Endothelial cell of umbilical vein (primary cell): ENCODE results near the gene PMAIP1. TPM values are rescaled to one million over a fixed set of nuclear protein-coding genes. Genes with fewer than 3 reads are reported as not detected.

ENCODE experiments used
- BruUV-seq: library from RNA; stranded (reverse); fragments of 400-500 nt; replicated peaks from 2 replicates; lab custom pipeline; 2021; lab: Mats Ljungman, UMichigan
- CTCF ChIA-PET: fragments of 300-600, 350-600 bp; sonication (Branson Sonifier 250); formaldehyde crosslinking; loops from one replicate; lab custom pipeline; 2021; ENCODE audit warnings: antibody characterized with exemption, inconsistent platforms; lab: Charles Lee
- POLR2A ChIA-PET: fragments of 300-600, 350-600 bp; sonication (Branson Sonifier 250); formaldehyde crosslinking; loops from one replicate; lab custom pipeline; 2021; ENCODE audit warnings: antibody characterized with exemption, inconsistent platforms; lab: Charles Lee
- DNase-seq: peaks from one replicate; pipeline ENCODE4 v3.0.0-alpha.2; 2011; ENCODE audit warnings: low read depth, low spot score
- FAIRE-seq: peaks from 2 replicates; lab custom pipeline; 2011; peaks lifted over from hg19 to GRCh38; lab: Jason Lieb, UNC
- H2AFZ ChIP-seq: 2 replicates; pipeline ENCODE4 v1.6.0; 2012; ENCODE audit warnings: low read depth, low read length, control low read depth, inconsistent platforms
- H3K27ac ChIP-seq: 2 replicates; pipeline ENCODE4 v1.5.1; 2011; ENCODE audit warnings: low read depth, mild to moderate bottlenecking, control low read depth, low read length, moderate library complexity; ENCODE audit not compliant: insufficient read depth
- H3K27me3 ChIP-seq, 2 experiments: 2 replicates each; pipeline versions ENCODE4 v1.6.0 to v1.6.1; 2011; ENCODE audit warnings: low read length in 2 of 2, mixed read lengths in 1 of 2; ENCODE audit not compliant: control insufficient read depth in 2 of 2, insufficient read depth in 2 of 2
- H3K36me3 ChIP-seq, 2 experiments: 2 replicates in 1 of 2; 3 replicates in 1 of 2; pipeline ENCODE4 v1.5.1; 2011; ENCODE audit warnings: low read length in 2 of 2, mild to moderate bottlenecking in 1 of 2, moderate library complexity in 1 of 2; ENCODE audit not compliant: control insufficient read depth in 2 of 2, insufficient read depth in 2 of 2; ENCODE audit errors: extremely low read depth in 1 of 2
- H3K4me1 ChIP-seq: 3 replicates; pipeline ENCODE4 v1.5.1; 2011; ENCODE audit warnings: mild to moderate bottlenecking, low read length; ENCODE audit not compliant: control insufficient read depth, insufficient read depth; ENCODE audit errors: extremely low read depth
- H3K4me2 ChIP-seq: 2 replicates; pipeline ENCODE4 v1.6.1; 2011; ENCODE audit warnings: low read length, control low read depth, mixed read lengths; ENCODE audit not compliant: insufficient read depth
- H3K4me3 ChIP-seq, 3 experiments: fragments of 200-600 bp in 1 of 3; sonication (generic), shearing (Covaris generic) in 1 of 3; replicated peaks in 1 of 3; 2 replicates each; pipeline ENCODE4 v1.5.1; 2011 to 2016; ENCODE audit warnings: control low read depth in 3 of 3, low read length in 3 of 3, mild to moderate bottlenecking in 2 of 3, inconsistent platforms in 1 of 3, low read depth in 1 of 3, moderate library complexity in 1 of 3; ENCODE audit not compliant: insufficient read depth in 1 of 3
- H3K79me2 ChIP-seq: 2 replicates; pipeline ENCODE4 v1.6.0; 2012; ENCODE audit warnings: low read length, inconsistent platforms; ENCODE audit not compliant: control insufficient read depth, insufficient read depth
- H3K9ac ChIP-seq: replicated peaks from 2 replicates; pipeline ENCODE3; 2011; ENCODE audit warnings: low read length, control low read depth; ENCODE audit not compliant: insufficient read depth; ENCODE audit errors: extremely low read depth
- H3K9me1 ChIP-seq: replicated peaks from 3 replicates; pipeline ENCODE4 v1.6.0; 2011; ENCODE audit warnings: mild to moderate bottlenecking, low read length; ENCODE audit not compliant: control insufficient read depth, insufficient read depth; ENCODE audit errors: extremely low read depth
- H3K9me3 ChIP-seq: replicated peaks from 2 replicates; pipeline ENCODE4 v1.5.1; 2012; ENCODE audit warnings: low read length, inconsistent platforms; ENCODE audit not compliant: control insufficient read depth, insufficient read depth
- H4K20me1 ChIP-seq: replicated peaks from 2 replicates; pipeline ENCODE3; 2011; ENCODE audit warnings: mild to moderate bottlenecking, low read length; ENCODE audit not compliant: control insufficient read depth, insufficient read depth; ENCODE audit errors: extremely low read depth
- EZH2 ChIP-seq: IDR thresholded peaks from 2 replicates; pipeline ENCODE4 v1.6.1; 2012; ENCODE audit warnings: borderline replicate concordance, low read depth, mild to moderate bottlenecking, moderate library complexity, low read length, inconsistent platforms; ENCODE audit not compliant: severe bottlenecking
- FOS ChIP-seq: IDR thresholded peaks from 2 replicates; pipeline ENCODE4 v1.6.1; 2011; ENCODE audit warnings: mild to moderate bottlenecking, low read length, moderate library complexity, borderline replicate concordance; ENCODE audit not compliant: insufficient read depth
- GATA2 ChIP-seq: IDR thresholded peaks from 2 replicates; pipeline ENCODE4 v1.7.0; 2011; ENCODE audit warnings: low read depth, mild to moderate bottlenecking, moderate library complexity, mixed read lengths, low read length; ENCODE audit not compliant: insufficient read length, insufficient read depth
- JUN ChIP-seq: IDR thresholded peaks from 2 replicates; pipeline ENCODE4 v1.6.1; 2011; ENCODE audit warnings: borderline replicate concordance, low read depth; ENCODE audit not compliant: insufficient read length, insufficient read depth
- MYC ChIP-seq: IDR thresholded peaks from one replicate; pipeline ENCODE4 v1.6.1; 2011; ENCODE audit warnings: mild to moderate bottlenecking, low read depth, low read length
- POLR2AphosphoS5 ChIP-seq: IDR thresholded peaks from 2 replicates; pipeline ENCODE4 v1.6.1; 2012; ENCODE audit warnings: low read depth, mild to moderate bottlenecking, control low read depth, low read length, moderate library complexity; ENCODE audit not compliant: insufficient read depth
- dilution Hi-C: fragments of 300-500 bp; cut with MboI; formaldehyde crosslinking; loops from one replicate; pipeline ENCODE4 v1.15.0; 2019; ENCODE audit warnings: low sequenced_read_pairs; ENCODE audit not compliant: extremely low pct_ligation_motif_present
- intact Hi-C: fragments of 100-400 bp; cut with micrococcal nuclease; formaldehyde crosslinking; loops from one replicate; pipeline ENCODE4 v1.10.0; 2022
- polyA plus RNA-seq, 4 experiments: library from polyadenylated mRNA; depleted of rRNA in 3 of 4; stranded (reverse) in 3 of 4; unstranded in 1 of 4; fragments of >200 nt; gene quantifications; 2 replicates each; pipeline versions ENCODE4 v1.2.1 to v1.2.3, GENCODE V29; 2011 to 2012; ENCODE audit warnings: missing spikeins in 1 of 4
- total RNA-seq: library from RNA; stranded (reverse); gene quantifications from 2 replicates; pipeline ENCODE4 v1.2.3, GENCODE V29; 2021
- TF ChIP-seq, protein P1 (sequence below): IDR thresholded peaks from 2 replicates; pipeline ENCODE4 v1.6.1; 2011; ENCODE audit not compliant: insufficient read depth, insufficient read length

The PMAIP1 gene
- total and polyA plus RNA-seq, 2 donors (not counting 3 experiments of a cell fraction or from before 2014, with no cell fraction given): 7.6 to 11.9 TPM

DNA sequence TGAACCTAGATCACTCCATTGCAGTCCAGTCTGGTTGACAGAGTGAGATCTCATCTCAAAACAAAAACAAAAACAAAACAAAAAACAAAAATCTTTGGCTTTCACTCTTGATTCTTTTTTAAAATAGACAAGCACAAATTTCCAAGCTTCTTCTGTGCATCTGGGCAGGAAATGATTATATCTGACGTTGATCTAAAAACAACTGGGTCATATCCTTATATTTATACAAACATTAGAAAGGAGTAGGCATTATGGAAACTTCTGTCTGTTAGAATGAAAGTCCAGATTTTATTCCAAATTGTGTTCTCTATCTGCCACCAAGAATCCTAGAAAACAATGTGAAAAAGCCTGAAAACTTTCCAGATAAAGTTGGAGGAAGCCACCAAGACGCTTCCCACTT lies 26.2 kb upstream of the PMAIP1 start:
- no TSS peak for BruUV-seq
- DNase-seq (peak; percentile 64), FAIRE-seq (peak; percentile 68)
- Histone ChIP-seq H3K27ac (peak overlapping the region; percentile 85), H3K36me3 (no peaks in the 10 kb centered on the region), H3K9ac (peak overlapping the region; percentile 47), H3K9me1 (no peaks in the 10 kb centered on the region), H3K27me3 (no peaks in the 10 kb centered on the region), H3K4me2 (peak overlapping the region; percentile 57), H3K4me1 (peaks cover 19% of the 10 kb centered on the region), H2AFZ (peak overlapping the region; percentile 14), H3K9me3 (no peaks in the 10 kb centered on the region), H3K4me3 (peak overlapping the region in 1 of 3 experiments; percentile 6), H3K79me2 (no peaks in the 10 kb centered on the region), H4K20me1 (no peaks in the 10 kb centered on the region)
- ChIA-PET POLR2A (interaction anchor here (0.6 to 2.6 kb wide), 3 partner anchors 9 to 35 kb away, joined by 3 to 26 read pairs (median 3); partner anchors contain the start of gene PMAIP1), CTCF (interaction anchor here (0.7 to 1.9 kb wide), 5 partner anchors 9 to 50 kb away, joined by 3 to 9 read pairs (median 6); partner anchors contain the start of gene PMAIP1)
- intact Hi-C loops: loop anchor here (1.0 kb wide), 2 partner anchors 9 to 26 kb away; partner anchors contain the start of gene PMAIP1
- TF ChIP-seq JUN (peak; percentile 15), MYC (no peak), GATA2 (peak; percentile 73)
- TF ChIP-seq, protein P1, sequence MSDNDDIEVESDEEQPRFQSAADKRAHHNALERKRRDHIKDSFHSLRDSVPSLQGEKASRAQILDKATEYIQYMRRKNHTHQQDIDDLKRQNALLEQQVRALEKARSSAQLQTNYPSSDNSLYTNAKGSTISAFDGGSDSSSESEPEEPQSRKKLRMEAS: no peak
- dilution Hi-C loops: no loop called here

DNA sequence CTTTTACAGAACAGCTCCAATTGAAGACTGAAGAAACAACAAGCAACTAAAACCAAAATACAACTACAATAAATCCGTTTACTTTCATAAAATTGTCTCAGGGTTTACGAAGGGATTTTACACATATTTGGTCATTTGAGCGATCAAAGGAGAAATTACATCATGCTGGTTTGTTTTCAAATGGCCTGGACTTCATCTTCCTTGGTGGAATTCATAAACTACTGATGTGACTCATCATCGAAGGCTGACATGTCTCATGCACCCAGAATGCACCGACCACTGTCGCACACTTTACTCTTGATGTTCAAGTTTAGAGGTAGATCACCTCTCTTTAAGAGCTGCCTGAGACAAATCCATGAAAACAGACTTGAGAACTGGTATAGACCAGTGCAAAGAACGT lies 25.6 kb upstream of the PMAIP1 start:
- ChIA-PET CTCF (interaction anchor here (0.7 to 1.9 kb wide), 5 partner anchors 8 to 51 kb away, joined by 3 to 9 read pairs (median 6); partner anchors contain the start of gene PMAIP1), POLR2A (interaction anchor here (0.6 to 2.6 kb wide), 4 partner anchors 9 to 35 kb away, joined by 3 to 26 read pairs (median 4); partner anchors contain the start of gene PMAIP1)
- peak overlapping the region; percentile 21 for H2AFZ ChIP-seq
- peak overlapping the region; percentile 57 for H3K4me2 ChIP-seq
- H3K36me3 ChIP-seq: no peaks in the 10 kb centered on the region
- H3K79me2 ChIP-seq: no peaks in the 10 kb centered on the region
- DNase-seq (peak; percentile 73), FAIRE-seq (peak; percentile 75)
- H3K9me1 ChIP-seq: no peaks in the 10 kb centered on the region
- TF ChIP-seq GATA2 (no peak), FOS (peak; percentile 67), EZH2 (no peak), MYC (no peak), JUN (peak; percentile 85), POLR2AphosphoS5 (peak; percentile 43)
- H3K27ac ChIP-seq: peak overlapping the region; percentile 85
- H3K27me3 ChIP-seq: no peaks in the 10 kb centered on the region
- H3K4me3 ChIP-seq: peak overlapping the region in 1 of 3 experiments; percentile 6
- dilution Hi-C loops: no loop called here
- no peaks in the 10 kb centered on the region for H4K20me1 ChIP-seq
- H3K9ac ChIP-seq: peak overlapping the region; percentile 47
- intact Hi-C loops: loop anchor here (1.0 kb wide), 1 partner anchor 25 kb away; the partner anchor contains the start of gene PMAIP1
- no peaks in the 10 kb centered on the region for H3K9me3 ChIP-seq
- H3K4me1 ChIP-seq: peaks cover 19% of the 10 kb centered on the region
- TSS peak; percentile 93 for BruUV-seq
